Activated CD4-positive, CD25-positive, alpha-beta regulatory T cell (primary cell): ENCODE results near the gene GTF2A2.
"Not testable (repeated sequence)": the region's sequence is repeated elsewhere in the genome, so short reads cannot be mapped to it uniquely, and the experiment has no call there.

ENCODE experiments used
- DNase-seq, 4 experiments: peaks; one replicate each; lab custom pipeline; 2025; lab: John Stamatoyannopoulos, UW

The GTF2A2 gene

GRCh38 chr15:59674361-59674877 lies 17.1 kb upstream of the GTF2A2 start:
- DNase-seq = no peak

GRCh38 chr15:59668556-59668955 lies 11.2 kb upstream of the GTF2A2 start:
- no peak for DNase-seq

- no peak for DNase-seq
These were observed 4.9 kb upstream of the GTF2A2 start for GRCh38 chr15:59662260-59662659.

- DNase-seq = no peak
These were observed 2.1 kb upstream of the GTF2A2 start for GRCh38 chr15:59659366-59659765.

- DNase-seq = no peak
These were observed 365 bp upstream of the GTF2A2 start for GRCh38 chr15:59657635-59658125.

- no peak for DNase-seq
These were observed 3.3 kb downstream of the GTF2A2 start for GRCh38 chr15:59654046-59654445.

- DNase-seq = no peak
These were observed 7.7 kb downstream of the GTF2A2 start for GRCh38 chr15:59649603-59650002.

GRCh38 chr15:59647085-59647484 lies 10.2 kb downstream of the GTF2A2 start:
- DNase-seq = no peak

GRCh38 chr15:59646277-59646676 lies 11.0 kb downstream of the GTF2A2 start:
- no peak for DNase-seq

- DNase-seq = not testable (repeated sequence)
These were observed 11.5 kb downstream of the GTF2A2 start for GRCh38 chr15:59645812-59646211.

- no peak for DNase-seq
These were observed 12.6 kb downstream of the GTF2A2 start for GRCh38 chr15:59644756-59645155.

- no peak for DNase-seq
These were observed 15.0 kb downstream of the GTF2A2 start for GRCh38 chr15:59642351-59642750.

- not testable (repeated sequence) for DNase-seq
These were observed 19.8 kb downstream of the GTF2A2 start for GRCh38 chr15:59637507-59637906.

GRCh38 chr15:59636184-59636583 lies 21.1 kb downstream of the GTF2A2 start:
- no peak for DNase-seq

GRCh38 chr15:59632714-59633113 lies 24.6 kb downstream of the GTF2A2 start:
- no peak for DNase-seq

GRCh38 chr15:59622289-59622688 lies 35.0 kb downstream of the GTF2A2 start:
- peak in 1 of 4 experiments; percentile 3 for DNase-seq

- no peak for DNase-seq
These were observed 38.9 kb downstream of the GTF2A2 start for GRCh38 chr15:59618406-59618805.

GRCh38 chr15:59616379-59616778 lies 40.9 kb downstream of the GTF2A2 start:
- DNase-seq = no peak

- no peak for DNase-seq
These were observed 41.7 kb downstream of the GTF2A2 start for GRCh38 chr15:59615661-59616060.

- DNase-seq = no peak
These were observed 43.2 kb downstream of the GTF2A2 start for GRCh38 chr15:59614153-59614552.

- DNase-seq = no peak
These were observed 45.7 kb downstream of the GTF2A2 start, which contains the start of gene GCNT3 for GRCh38 chr15:59611276-59612260. TSS of gene GCNT3 (plus strand) at chr15:59611783. CDS start at chr15:59618239, 6,456 bp downstream.

GRCh38 chr15:59609730-59610712 lies 47.3 kb downstream of the GTF2A2 start:
- DNase-seq = no peak
